ENCODE measurements around the gene KRI1.
"Not testable (repeated sequence)": the region's sequence is repeated elsewhere in the genome, so short reads cannot be mapped to it uniquely, and the experiment has no call there.

The KRI1 gene

GRCh38 chr19:10544753-10545251 is 21.0 kb downstream of the KRI1 start:
- DNase-seq (ENCODE audit: extremely low spot score), result no peak
- POLR2A ChIA-PET, result no interaction called here
- CTCF ChIA-PET, result interaction anchor here (0.7 kb wide), 1 partner anchor 9 kb away, joined by 3 read pairs; no protein-coding TSS in a partner anchor
- no peak for TF ChIP-seq CTCF (IDR thresholded peaks at IDR 0.05; ENCODE audit: control extremely low read depth, extremely low read depth, low read depth, missing control alignments)

GRCh38 chr19:10544242-10544752 is 21.5 kb downstream of the KRI1 start:
- peak; percentile 43 for DNase-seq (ENCODE audit: extremely low spot score)
- ChIA-PET CTCF (interaction anchor here (0.7 kb wide), 1 partner anchor 10 kb away, joined by 3 read pairs; no protein-coding TSS in a partner anchor), POLR2A (no interaction called here)
- no peak for TF ChIP-seq CTCF (IDR thresholded peaks at IDR 0.05; ENCODE audit: control extremely low read depth, extremely low read depth, low read depth, missing control alignments)

- no peak for TF ChIP-seq CTCF (IDR thresholded peaks at IDR 0.05; ENCODE audit: control extremely low read depth, extremely low read depth, low read depth, missing control alignments)
- CTCF ChIA-PET, result interaction anchor here (1.0 to 3.4 kb wide), 10 partner anchors 9 to 156 kb away, joined by 3 to 32 read pairs (median 8); partner anchors contain the start of gene S1PR5
- DNase-seq (ENCODE audit: extremely low spot score), result peak; percentile 97
- POLR2A ChIA-PET, result no interaction called here
Observed at GRCh38 chr19:10543420-10544241, 22.2 kb downstream of the KRI1 start, which contains the start of gene ATG4D. Gene ATG4D (plus strand): TSS chr19:10543904. CDS start chr19:10544091, 187 bp downstream.

- CTCF ChIA-PET, result interaction anchor here (1.0 to 3.4 kb wide), 11 partner anchors 8 to 157 kb away, joined by 3 to 32 read pairs (median 7); partner anchors contain the start of gene S1PR5
- no peak for DNase-seq (ENCODE audit: extremely low spot score)
- POLR2A ChIA-PET, result no interaction called here
- TF ChIP-seq CTCF (IDR thresholded peaks at IDR 0.05; ENCODE audit: control extremely low read depth, extremely low read depth, low read depth, missing control alignments), result no peak
Observed at GRCh38 chr19:10543059-10543419, 22.8 kb downstream of the KRI1 start.

- POLR2A ChIA-PET; DNase-seq (ENCODE audit: extremely low spot score): not testable (repeated sequence)
- CTCF ChIA-PET, result interaction anchor here (1.0 to 1.3 kb wide), 2 partner anchors 14 to 31 kb away, joined by 3 read pairs; no protein-coding TSS in a partner anchor
Observed at GRCh38 chr19:10539016-10539415, 26.8 kb downstream of the KRI1 start.

- CTCF ChIA-PET, result interaction anchor here (0.8 to 1.3 kb wide), 4 partner anchors 14 to 35 kb away, joined by 3 to 4 read pairs (median 3); no protein-coding TSS in a partner anchor
- TF ChIP-seq CTCF (IDR thresholded peaks at IDR 0.05; ENCODE audit: control extremely low read depth, extremely low read depth, low read depth, missing control alignments), result no peak
- POLR2A ChIA-PET, result no interaction called here
- no peak for DNase-seq (ENCODE audit: extremely low spot score)
Observed at GRCh38 chr19:10538204-10538983, 27.4 kb downstream of the KRI1 start.

All from GM10248 (cell line).